C4-2B (cell line): ENCODE results near the gene SCNN1G.

Experiments
- ZFX ChIP-seq: fragments of 450-650 bp; IDR thresholded peaks from 2 replicates; pipeline ENCODE4 v1.6.1; 2017
- TF ChIP-seq, protein P1 (sequence below): fragments of 450-650 bp; conservative IDR thresholded peaks from 2 replicates; pipeline ENCODE4 v1.5.1; 2017; ENCODE audit warnings: mild to moderate bottlenecking

DNA sequence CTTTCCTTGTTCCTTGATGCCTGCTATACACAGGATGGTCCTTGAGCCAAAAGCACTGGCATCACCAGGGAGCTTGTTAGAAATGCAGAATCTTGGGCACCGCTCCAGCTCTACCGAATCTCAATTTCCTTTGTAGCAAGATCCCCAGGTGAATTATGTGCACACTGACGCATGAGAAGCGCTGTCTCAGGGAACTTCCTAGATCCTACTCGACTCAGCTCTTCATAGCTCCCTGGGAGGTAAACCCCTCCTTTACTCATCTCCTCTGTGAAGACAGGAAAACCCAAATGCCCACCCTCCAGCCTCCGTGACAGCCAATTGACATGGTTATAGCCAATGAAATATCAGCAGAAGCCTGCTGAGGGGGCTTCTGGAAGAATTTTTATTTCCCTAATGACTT, 37.4 kb upstream of the SCNN1G start:
- TF ChIP-seq, protein P1, sequence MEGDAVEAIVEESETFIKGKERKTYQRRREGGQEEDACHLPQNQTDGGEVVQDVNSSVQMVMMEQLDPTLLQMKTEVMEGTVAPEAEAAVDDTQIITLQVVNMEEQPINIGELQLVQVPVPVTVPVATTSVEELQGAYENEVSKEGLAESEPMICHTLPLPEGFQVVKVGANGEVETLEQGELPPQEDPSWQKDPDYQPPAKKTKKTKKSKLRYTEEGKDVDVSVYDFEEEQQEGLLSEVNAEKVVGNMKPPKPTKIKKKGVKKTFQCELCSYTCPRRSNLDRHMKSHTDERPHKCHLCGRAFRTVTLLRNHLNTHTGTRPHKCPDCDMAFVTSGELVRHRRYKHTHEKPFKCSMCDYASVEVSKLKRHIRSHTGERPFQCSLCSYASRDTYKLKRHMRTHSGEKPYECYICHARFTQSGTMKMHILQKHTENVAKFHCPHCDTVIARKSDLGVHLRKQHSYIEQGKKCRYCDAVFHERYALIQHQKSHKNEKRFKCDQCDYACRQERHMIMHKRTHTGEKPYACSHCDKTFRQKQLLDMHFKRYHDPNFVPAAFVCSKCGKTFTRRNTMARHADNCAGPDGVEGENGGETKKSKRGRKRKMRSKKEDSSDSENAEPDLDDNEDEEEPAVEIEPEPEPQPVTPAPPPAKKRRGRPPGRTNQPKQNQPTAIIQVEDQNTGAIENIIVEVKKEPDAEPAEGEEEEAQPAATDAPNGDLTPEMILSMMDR = no peak
- no peak for TF ChIP-seq ZFX
